Muscle of back (tissue), 13 donors: ENCODE data around the gene DDX54. TPM values are rescaled to one million over a fixed set of nuclear protein-coding genes. Genes with fewer than 3 reads are reported as not detected.

Source experiments
- DNase-seq, 3 donors: peaks; one replicate each; pipeline versions ENCODE4 v3.0.0 to v3.0.0-alpha.2; 2013
- long read RNA-seq, 9 donors: transcript quantifications; one replicate each; lab custom pipeline, GENCODE V29; 2026
- polyA plus RNA-seq, 10 donors: library from polyadenylated mRNA; unstranded; fragments of 120-200 nt; gene quantifications; one replicate each; pipeline ENCODE4 v1.2.1, GENCODE V29; 2013; ENCODE audit not compliant: insufficient read length in 10 of 10

DDX54 gene, protein sequence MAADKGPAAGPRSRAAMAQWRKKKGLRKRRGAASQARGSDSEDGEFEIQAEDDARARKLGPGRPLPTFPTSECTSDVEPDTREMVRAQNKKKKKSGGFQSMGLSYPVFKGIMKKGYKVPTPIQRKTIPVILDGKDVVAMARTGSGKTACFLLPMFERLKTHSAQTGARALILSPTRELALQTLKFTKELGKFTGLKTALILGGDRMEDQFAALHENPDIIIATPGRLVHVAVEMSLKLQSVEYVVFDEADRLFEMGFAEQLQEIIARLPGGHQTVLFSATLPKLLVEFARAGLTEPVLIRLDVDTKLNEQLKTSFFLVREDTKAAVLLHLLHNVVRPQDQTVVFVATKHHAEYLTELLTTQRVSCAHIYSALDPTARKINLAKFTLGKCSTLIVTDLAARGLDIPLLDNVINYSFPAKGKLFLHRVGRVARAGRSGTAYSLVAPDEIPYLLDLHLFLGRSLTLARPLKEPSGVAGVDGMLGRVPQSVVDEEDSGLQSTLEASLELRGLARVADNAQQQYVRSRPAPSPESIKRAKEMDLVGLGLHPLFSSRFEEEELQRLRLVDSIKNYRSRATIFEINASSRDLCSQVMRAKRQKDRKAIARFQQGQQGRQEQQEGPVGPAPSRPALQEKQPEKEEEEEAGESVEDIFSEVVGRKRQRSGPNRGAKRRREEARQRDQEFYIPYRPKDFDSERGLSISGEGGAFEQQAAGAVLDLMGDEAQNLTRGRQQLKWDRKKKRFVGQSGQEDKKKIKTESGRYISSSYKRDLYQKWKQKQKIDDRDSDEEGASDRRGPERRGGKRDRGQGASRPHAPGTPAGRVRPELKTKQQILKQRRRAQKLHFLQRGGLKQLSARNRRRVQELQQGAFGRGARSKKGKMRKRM
- 10 to 100 TPM; 41.8 to 75.7 (median 51.7) TPM for polyA plus RNA-seq
- long read RNA-seq, donor 1, full-length matches to known transcripts, result 1 of 1 reads
- long read RNA-seq, donor 1, partial matches to known transcripts, result 0 of 1 reads
- long read RNA-seq, donor 1, other reads (novel, unspliced or antisense), result 0 of 1 reads
- long read RNA-seq, donor 2, full-length matches to known transcripts, result 2 of 2 reads
- long read RNA-seq, donor 2, partial matches to known transcripts, result 0 of 2 reads
- long read RNA-seq, donor 2, other reads (novel, unspliced or antisense), result 0 of 2 reads
- long read RNA-seq, donor 3, result 0 reads
- long read RNA-seq, donor 4, full-length matches to known transcripts, result 2 of 2 reads
- long read RNA-seq, donor 4, partial matches to known transcripts, result 0 of 2 reads
- long read RNA-seq, donor 4, other reads (novel, unspliced or antisense), result 0 of 2 reads
- long read RNA-seq, donor 5, partial matches to known transcripts, result 12 of 12 reads
- long read RNA-seq, donor 5, other reads (novel, unspliced or antisense), result 0 of 12 reads
- long read RNA-seq, donor 6, full-length matches to known transcripts, result 2 of 2 reads
- long read RNA-seq, donor 6, partial matches to known transcripts, result 0 of 2 reads
- long read RNA-seq, donor 6, other reads (novel, unspliced or antisense), result 0 of 2 reads
- long read RNA-seq, donor 7, full-length matches to known transcripts, result 1 of 1 reads
- long read RNA-seq, donor 7, partial matches to known transcripts, result 0 of 1 reads
- long read RNA-seq, donor 7, other reads (novel, unspliced or antisense), result 0 of 1 reads
- long read RNA-seq, donor 8, full-length matches to known transcripts, result 2 of 2 reads
- long read RNA-seq, donor 8, partial matches to known transcripts, result 0 of 2 reads
- long read RNA-seq, donor 8, other reads (novel, unspliced or antisense), result 0 of 2 reads
- long read RNA-seq, donor 9, result 0 reads

DNA sequence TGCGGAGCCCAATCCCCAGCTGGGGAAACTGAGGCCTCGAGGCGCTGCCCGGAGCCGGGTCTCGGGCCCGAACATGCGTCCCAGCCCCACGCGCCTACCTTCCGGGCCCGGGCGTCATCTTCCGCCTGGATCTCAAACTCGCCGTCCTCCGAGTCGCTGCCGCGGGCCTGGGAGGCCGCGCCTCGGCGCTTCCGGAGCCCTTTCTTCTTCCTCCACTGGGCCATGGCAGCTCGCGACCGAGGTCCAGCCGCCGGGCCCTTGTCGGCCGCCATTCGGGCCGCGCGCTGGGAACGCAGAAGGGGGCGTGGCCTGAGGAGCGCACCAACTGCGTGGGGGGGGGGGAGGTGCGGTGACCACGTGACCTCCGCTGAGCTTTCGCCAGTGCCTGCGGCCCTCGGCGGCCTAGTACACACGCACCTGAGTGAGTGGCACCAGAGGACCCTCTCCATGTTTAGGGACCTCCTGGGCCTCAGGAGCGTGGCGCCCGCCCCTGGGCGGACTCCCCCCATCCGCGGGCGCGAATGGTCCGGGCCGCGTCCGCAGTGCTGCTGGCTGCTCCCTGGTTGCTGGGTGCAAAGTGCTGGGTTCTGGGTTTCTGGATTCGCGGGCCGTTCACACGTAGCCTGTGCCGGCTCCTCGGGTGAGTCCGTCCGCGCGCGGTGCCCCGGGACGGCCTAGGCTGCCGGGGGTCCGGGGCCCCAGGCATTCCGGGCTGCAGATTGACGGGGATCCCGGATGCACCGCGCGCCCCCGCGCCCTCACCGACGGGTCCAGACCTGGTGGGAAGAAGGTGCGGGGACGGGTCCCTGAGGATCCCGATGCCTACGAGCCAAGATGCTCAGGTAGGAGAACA lies at the start of gene DDX54, which contains the start of gene RITA1:
Gene DDX54, minus strand, starts transcription at position 299 of the 853 bp plus-strand sequence. Its CDS starts 27 bp downstream, at position 272.
Gene RITA1, plus strand, starts transcription at position 542 of the 853 bp plus-strand sequence. CDS start 1,026 bp downstream, outside the sequence.
- DNase-seq, result peak; percentile 73 to 96 (median 90)

DNA sequence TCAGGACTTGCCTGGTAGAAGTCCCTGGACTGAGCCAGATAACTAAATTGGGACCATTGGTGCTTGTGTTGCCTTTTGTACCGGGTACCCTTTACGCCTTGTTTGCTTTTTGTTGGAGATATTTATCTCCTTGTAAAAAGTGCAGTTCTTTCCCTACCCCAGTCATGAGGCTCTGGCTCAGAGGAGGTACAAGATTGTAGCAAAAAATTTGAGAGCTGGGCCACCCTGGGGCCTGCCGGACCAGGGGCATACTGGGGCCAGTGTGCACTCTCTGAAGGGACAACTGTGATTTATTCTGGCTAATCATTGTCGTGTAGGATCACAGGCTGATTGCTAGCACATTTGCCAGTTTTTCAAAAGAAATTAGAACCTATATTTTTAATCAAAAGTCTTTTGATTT lies 49.2 kb upstream of the DDX54 start:
- no peak for DNase-seq

DNA sequence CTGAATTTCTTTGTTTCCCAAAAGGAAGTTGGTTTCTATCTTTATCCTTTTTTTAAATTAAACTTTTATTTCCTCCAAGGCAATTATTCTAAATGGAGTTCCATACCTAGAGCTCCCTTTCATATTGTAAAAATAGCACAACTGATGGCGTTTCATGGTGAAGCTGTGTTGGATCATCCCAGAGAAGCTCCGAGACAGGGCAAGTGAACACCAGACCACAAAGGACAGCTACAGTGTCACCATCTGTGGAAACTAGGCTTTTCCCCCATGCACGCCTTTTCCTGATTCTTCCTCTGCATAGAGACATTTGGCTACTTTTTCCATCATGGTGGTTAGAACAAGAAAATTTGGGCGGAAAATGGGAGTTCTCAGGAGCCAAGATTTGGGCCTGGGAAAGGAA lies 48.7 kb upstream of the DDX54 start:
- no peak for DNase-seq

DNA sequence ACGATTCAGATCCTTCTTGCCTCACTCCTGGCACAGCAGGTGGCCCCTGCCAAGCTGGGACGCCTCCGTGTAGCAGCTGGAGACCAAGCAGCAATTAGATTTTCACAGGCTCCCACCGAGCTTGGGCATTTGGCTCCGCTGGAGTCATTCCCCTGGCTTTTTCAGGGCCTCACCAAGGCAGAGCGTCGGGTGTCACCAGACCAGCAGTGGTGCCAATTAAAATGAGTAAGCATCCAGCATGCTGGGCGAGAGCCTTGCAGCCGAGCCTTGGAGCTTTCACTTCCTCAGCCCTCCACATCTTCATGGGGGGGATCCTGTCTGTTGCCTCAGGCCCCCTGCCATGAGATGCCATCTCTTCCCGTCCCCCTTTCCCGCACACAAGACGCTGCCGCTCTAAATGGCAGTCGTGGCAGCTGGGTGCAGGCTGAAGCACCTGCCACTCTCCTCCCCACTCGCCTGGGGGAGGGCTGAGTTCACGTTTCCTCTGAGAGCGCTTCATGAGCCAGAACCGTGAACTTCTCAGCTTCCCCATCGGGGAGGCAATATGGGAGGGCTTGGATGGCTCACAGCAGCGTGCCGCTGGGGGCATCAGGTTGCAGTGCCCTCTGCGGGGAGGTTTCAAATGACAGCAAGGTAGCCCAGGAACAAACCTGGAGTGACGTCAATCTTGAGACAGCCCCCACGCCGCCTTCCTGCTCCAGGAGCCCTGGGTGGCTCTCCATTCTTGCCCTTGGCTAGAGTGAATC lies 47.7 kb upstream of the DDX54 start:
- DNase-seq, result peak; percentile 56 to 76 (median 65)

DNA sequence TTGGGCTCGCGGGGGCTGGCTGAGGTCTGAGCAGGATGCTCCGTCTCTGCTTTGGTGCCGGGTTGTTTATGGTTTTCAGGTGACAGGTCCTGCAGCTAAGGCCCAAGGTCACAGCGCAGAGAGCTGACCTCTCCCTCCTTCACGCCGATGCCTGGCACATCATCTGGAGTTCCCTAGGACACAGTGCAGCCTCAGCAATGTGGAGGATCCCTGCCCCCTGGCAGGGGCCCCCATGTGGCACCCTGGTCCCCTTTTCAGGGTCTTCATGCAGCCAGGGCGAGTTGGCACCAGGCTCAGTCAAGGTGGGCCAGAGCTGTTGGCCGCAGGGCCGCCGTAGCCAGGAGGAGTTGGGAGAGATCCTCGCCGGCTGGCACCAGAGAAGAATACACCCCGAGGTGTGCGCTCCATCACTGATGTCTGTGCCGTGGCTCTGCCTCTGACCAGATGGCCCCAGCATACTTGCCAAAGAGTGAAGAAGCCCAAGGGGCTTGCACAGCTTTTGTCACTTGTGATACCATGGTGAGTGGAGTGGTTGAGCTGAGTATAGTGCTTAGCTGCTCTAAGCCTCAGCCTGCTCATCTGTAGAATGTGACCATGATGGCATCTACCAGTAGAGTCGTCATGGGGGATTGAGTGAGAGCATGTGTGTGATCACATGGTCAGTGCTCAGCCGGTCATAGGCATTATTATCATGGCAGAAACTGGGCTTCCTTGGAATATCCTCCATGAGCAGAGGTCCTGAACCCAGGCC lies 47.0 kb upstream of the DDX54 start:
- no peak for DNase-seq

- no peak for DNase-seq
These were observed 46.2 kb upstream of the DDX54 start for GRCh38 chr12:113231235-113232088.

DNA sequence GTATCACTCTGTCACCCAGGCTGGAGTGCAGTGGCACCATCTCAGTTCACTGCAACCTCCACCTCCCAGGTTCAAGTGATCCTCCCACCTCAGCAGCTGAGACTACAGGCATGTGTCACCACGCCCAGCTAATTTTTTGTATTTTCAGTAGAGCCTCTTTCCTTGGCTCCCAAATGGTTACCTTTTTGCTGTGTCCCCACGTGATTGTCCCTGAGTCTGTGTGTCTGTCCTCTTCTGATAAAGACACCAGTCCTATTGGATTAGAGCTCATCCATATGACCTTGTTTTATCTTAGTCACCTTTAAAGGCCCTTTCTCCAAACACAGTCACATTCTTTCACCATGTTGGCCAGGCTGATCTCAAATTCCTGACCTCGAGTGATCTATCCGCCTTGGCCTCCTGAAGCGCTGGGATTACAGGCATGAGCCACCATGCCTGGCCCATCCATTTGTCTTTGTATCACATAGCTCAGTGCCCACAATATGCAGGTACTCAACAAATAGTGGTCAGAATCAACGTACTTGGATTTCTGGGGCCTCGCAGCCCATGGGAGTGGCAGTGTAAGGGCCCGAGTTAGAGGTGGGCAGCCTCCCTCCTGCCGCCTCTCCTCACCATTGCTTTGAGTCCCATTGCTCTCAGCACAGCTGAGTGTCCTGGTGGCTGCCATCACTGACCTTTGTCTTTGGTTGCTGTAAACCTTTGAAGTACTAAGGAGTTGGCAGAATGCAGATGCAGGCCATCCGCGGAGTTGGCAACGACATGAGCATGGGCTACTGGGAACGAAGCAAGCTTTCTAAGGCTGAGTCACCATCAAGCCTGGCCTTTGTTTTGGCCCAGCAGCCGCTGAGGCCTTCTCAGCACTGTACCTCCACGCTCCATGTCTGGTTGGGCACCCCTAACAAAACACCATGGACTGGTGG lies 45.3 kb upstream of the DDX54 start:
- DNase-seq, result no peak

GRCh38 chr12:113228394-113229028 lies 43.2 kb upstream of the DDX54 start:
- DNase-seq, result peak in 1 of 3 donors; percentile 60

GRCh38 chr12:113227686-113228391 lies 42.6 kb upstream of the DDX54 start:
- DNase-seq, result no peak

- no peak for DNase-seq
These were observed 41.7 kb upstream of the DDX54 start for GRCh38 chr12:113226696-113227568.

DNA sequence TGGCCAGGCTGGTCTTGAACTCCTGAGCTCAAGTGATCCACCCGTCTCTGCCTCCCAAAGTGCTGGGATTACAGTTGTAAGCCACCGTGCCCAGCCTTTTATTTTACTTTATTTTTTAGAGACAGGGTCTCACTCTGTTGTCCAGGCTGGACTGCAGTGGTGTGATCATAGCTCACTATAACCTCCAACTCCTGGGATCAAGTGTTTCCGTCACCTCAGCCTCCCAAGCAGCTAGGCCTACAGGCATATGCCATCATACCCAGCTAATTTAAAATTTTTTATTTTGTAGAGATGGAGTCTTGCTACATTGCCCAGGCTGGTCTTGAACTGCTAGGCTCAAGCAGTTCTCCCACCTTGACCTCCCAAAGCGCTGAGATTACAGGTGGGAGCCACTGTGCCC lies 39.7 kb upstream of the DDX54 start:
- DNase-seq, result no peak

DNA sequence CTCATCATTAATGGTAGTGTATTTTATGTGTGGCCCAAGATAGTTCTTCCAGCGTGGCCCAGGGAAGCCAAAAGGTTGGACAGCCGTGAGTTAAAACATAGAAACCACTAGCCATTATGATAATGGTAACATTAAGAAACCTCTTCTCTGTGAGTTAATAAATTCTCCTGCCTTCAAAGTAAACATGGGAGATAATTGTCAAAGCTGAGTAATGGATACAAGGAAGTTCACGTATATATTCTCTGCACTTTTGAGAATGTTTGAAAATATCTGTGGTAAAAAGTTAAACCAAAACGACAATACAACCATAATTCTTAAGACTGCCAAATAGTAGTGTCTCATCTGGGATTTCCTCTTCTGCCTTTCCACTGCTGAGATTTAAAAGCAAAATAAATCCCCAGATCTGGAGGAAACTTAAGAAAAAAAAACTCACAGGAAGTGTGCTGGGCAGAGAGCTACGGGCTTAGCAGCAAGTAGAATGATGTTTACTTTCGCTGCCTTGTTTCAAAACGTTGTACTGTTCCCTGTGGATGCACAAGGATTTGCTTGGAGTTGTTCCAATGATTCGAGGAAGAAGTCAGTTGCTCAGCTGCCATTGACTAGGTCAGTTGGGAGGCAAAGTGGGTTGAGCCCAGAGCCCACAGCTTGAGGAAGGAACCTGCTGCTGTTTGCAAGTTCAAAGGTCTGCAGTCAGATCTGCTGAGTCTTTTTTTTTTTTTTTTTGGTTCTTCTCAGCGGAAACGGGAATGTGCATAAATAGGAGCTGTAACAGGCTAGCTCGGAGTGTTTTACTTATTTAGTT lies 37.7 kb upstream of the DDX54 start:
- DNase-seq, result peak; percentile 77 to 89 (median 78)
